Heart right ventricle (tissue), 16 donors: ENCODE results near the gene PI4KB. TPM values are rescaled to one million over a fixed set of nuclear protein-coding genes. Genes with fewer than 3 reads are reported as not detected.

Source experiments
- ATAC-seq, 8 donors: fragments of 200-7000 bp; cut with Tn5 transposase; one replicate each; pipeline ENCODE4 v1.9.1; 2020; ENCODE audit warnings: mild to moderate bottlenecking in 8 of 8, moderate library complexity in 8 of 8, moderate number of reproducible peaks in 1 of 8
- DNase-seq, 2 donors: peaks; one replicate each; pipeline ENCODE4 v3.0.0-alpha.2; 2020
- H3K27ac ChIP-seq, 10 donors: fragments of 200-600 bp; sonication (generic) in 2 of 10; one replicate each; pipeline versions ENCODE4 v1.5.0 to v1.8.0; 2020 to 2022; ENCODE audit warnings: mild to moderate bottlenecking in 3 of 10
- H3K27me3 ChIP-seq, 7 donors: fragments of 200-600 bp; one replicate each; pipeline ENCODE4 v1.8.0; 2021 to 2022; ENCODE audit warnings: mild to moderate bottlenecking in 2 of 7
- H3K36me3 ChIP-seq, 9 donors: fragments of 200-600 bp; sonication (generic) in 1 of 9; one replicate each; pipeline versions ENCODE4 v1.5.0 to v1.8.0; 2020 to 2022; ENCODE audit warnings: mild to moderate bottlenecking in 2 of 9
- H3K4me1 ChIP-seq, 9 donors: fragments of 200-600 bp; sonication (generic) in 1 of 9; one replicate each; pipeline versions ENCODE4 v1.5.0 to v1.8.0; 2020 to 2022; ENCODE audit warnings: mild to moderate bottlenecking in 4 of 9
- H3K4me3 ChIP-seq, 10 donors: fragments of 200-600 bp; sonication (generic) in 2 of 10; one replicate each; pipeline versions ENCODE4 v1.5.0 to v1.8.0; 2020 to 2022; ENCODE audit warnings: mild to moderate bottlenecking in 7 of 10, moderate library complexity in 2 of 10
- H3K9me3 ChIP-seq, 11 donors: fragments of 200-600 bp in 10 of 11; sonication (generic) in 2 of 11; one replicate each; pipeline versions ENCODE4 v1.5.0 to v1.8.0; 2013 to 2022; ENCODE audit warnings: mild to moderate bottlenecking in 2 of 11, control low read depth in 1 of 11, moderate library complexity in 1 of 11
- CTCF ChIP-seq, 9 donors: fragments of 200-600 bp; sonication (generic) in 2 of 9; IDR thresholded peaks; one replicate each; pipeline versions ENCODE4 v1.5.0 to v1.8.0; 2021 to 2022; ENCODE audit warnings: antibody characterized with exemption in 9 of 9, mild to moderate bottlenecking in 5 of 9, moderate library complexity in 1 of 9
- WGBS, 2 donors: extraction: QIAGEN DNeasy Blood & Tissue Kit; methylation state at CpG; one replicate each; pipeline ENCODE4 v1.1.7; 2013; ENCODE audit warnings: inconsistent platforms in 1 of 2; 5-methylcytosine and 5-hydroxymethylcytosine counted together
- intact Hi-C, 10 donors: fragments of 100-400 bp; cut with DNase I; formaldehyde crosslinking; loops; one replicate each; pipeline versions ENCODE4 v1.11.1 to v1.14.2; 2022
- polyA plus RNA-seq, 2 donors: library from polyadenylated mRNA; stranded (reverse); fragments of 200-250 nt; gene quantifications; one replicate each; pipeline ENCODE4 v1.2.3, GENCODE V29; 2013
- total RNA-seq, 10 donors: library from RNA; stranded (reverse); fragmentation: NEBNext Ultra II Directional in 3 of 10; extraction: Animal tissue kit (Norgen Biotek cat#: 25700) in 3 of 10; gene quantifications; one replicate each; pipeline versions ENCODE4 v1.2.1 to v1.2.4, GENCODE V29; 2021 to 2023
- donor health status: Arrhythmogenic right ventricular cardiomyopathy.
- donor health status: ischemic (EF 13 %, LVEDD 7.1; RV severe dilation, severe dysfunction).
- donor health status: healthy with polysubstance abuse.
- donor health status: DM: no; HTN: yes; CAD: no.
- donor health status: DM: no; HTN: no; CAD: no.
- donor health status: ischemic (EF 25% LVEDD 6.9; RV normal size, moderate dysfunction).
- donor health status: ischemic (EF 25% LVEDD 5.7; RV mildly dilated, moderate dysfunction).
- donor health status: healthy.
- donor health status: DM: yes; HTN: yes; CAD: no.
- donor health status: Ischemic cardiomyopathy.
- donor health status: ischemic (EF 35%, LVEDD 5.7; RV mildly dilated, moderate dysfunction).
- donor health status: nonischemic (EF 11% LVEDD 7.7; RV severe dilation, severe dysfunction).
- donor health status: DM: yes; HTN: yes; CAD: no.
- donor health status: PGD.
- donor health status: ischemic (EF 29% LVEDD 5.4; RV normal size, mild dysfunction).
- donor health status: nonischemic (EF 23%, LVEDD 6.1; RV moderate dilation, normal function).

PI4KB gene
- total and polyA plus RNA-seq, 12 donors: 17.6 to 52.1 (median 40.2) TPM

GRCh38 chr1:151259351-151259750 lies 67.9 kb downstream of the PI4KB start:
- Histone ChIP-seq H3K27me3 (no peaks in the 10 kb centered on the region), H3K4me3 (no peak overlapping the region), H3K4me1 (peaks cover 4 to 25% (median 11%) of the 10 kb centered on the region in 9 donors), H3K9me3 (no peaks in the 10 kb centered on the region), H3K36me3 (peaks cover 0 to 31% (median 19%) of the 10 kb centered on the region in 9 donors), H3K27ac (no peak overlapping the region)
- no peak for TF ChIP-seq CTCF (IDR thresholded peaks at IDR 0.05)
- no peak for ATAC-seq
- DNase-seq: no peak
- intact Hi-C loops: loop anchor here in 1 of 10 donors (10.0 kb wide), 1 partner anchor 165 kb away; no protein-coding TSS in a partner anchor
- 71 to 84% methylated on average over 2 of the region's 2 CpGs for WGBS, 2 donors

GRCh38 chr1:151255381-151255780 lies 71.8 kb downstream of the PI4KB start:
- peaks cover 0 to 7% (median 0%) of the 10 kb centered on the region in 9 donors for H3K36me3 ChIP-seq
- H3K27me3 ChIP-seq: no peaks in the 10 kb centered on the region
- H3K27ac ChIP-seq: peak overlapping the region in 8 of 10 donors; percentile 80 to 98 (median 92)
- peak overlapping the region; percentile 71 to 98 (median 92) for H3K4me3 ChIP-seq
- H3K9me3 ChIP-seq: no peaks in the 10 kb centered on the region
- intact Hi-C loops: loop anchor here in 1 of 10 donors (10.0 kb wide), 1 partner anchor 161 kb away; no protein-coding TSS in a partner anchor
- TF ChIP-seq CTCF (IDR thresholded peaks at IDR 0.05): no peak
- ATAC-seq: no peak
- no peak for DNase-seq
- 28 to 29% methylated on average over 10 of the region's 10 CpGs for WGBS, 2 donors
- H3K4me1 ChIP-seq: peaks cover 4 to 31% (median 16%) of the 10 kb centered on the region in 9 donors

- TF ChIP-seq CTCF (IDR thresholded peaks at IDR 0.05): peak in 1 of 9 donors; percentile 17
- intact Hi-C loops: loop anchor here in 7 of 10 donors (1.0 to 10.0 kb wide), 4 partner anchors 27 to 160 kb away; partner anchors contain the start of gene PIP5K1A (in 5 of the 7)
- ATAC-seq (peak; percentile 97 to 99 (median 99)), DNase-seq (peak; percentile 92 to 96)
- H3K36me3 ChIP-seq: peaks cover 0 to 16% (median 3%) of the 10 kb centered on the region in 9 donors
- H3K27ac ChIP-seq: peak within 1 kb of the TSS; percentile 37 to 98 (median 90)
- no peaks in the 10 kb centered on the region for H3K9me3 ChIP-seq
- H3K4me3 ChIP-seq: peak within 1 kb of the TSS; percentile 71 to 98 (median 92)
- H3K4me1 ChIP-seq: peaks cover 4 to 31% (median 16%) of the 10 kb centered on the region in 9 donors
- WGBS, 2 donors: 9 to 10% methylated on average over 55 to 56 of the region's 56 CpGs
- H3K27me3 ChIP-seq: no peaks in the 10 kb centered on the region
Measured at GRCh38 chr1:151254217-151255213, 72.7 kb downstream of the PI4KB start, which contains the start of gene PSMD4. Gene PSMD4, plus strand, starts transcription at chr1:151254734. Its CDS starts 49 bp downstream, at chr1:151254783.
